ENCODE results near the gene TNFRSF8. TPM values are rescaled to one million over a fixed set of nuclear protein-coding genes. Genes with fewer than 3 reads are reported as not detected.
A peak's percentile ranks its signal among the peaks of the same experiment; 100 is the strongest.

The TNFRSF8 gene
- total RNA-seq, 4 donors from 2014 or later, result 0.18 to 1.2 (median 0.76) TPM; not detected in 1

GRCh38 chr1:12052008-12052573 is 11.0 kb upstream of the TNFRSF8 start:
- no peak for TF ChIP-seq CTCF (IDR thresholded peaks at IDR 0.05)
- no peak for TF ChIP-seq POLR2A (IDR thresholded peaks at IDR 0.05)
- H3K4me3 ChIP-seq, result no peak overlapping the region
- peaks cover 7 to 22% (median 11%) of the 10 kb centered on the region in 3 donors for H3K4me1 ChIP-seq
- 9 to 12% methylated on average over 9 of the region's 9 CpGs for WGBS, 2 donors
- H3K27ac ChIP-seq, result peak overlapping the region in 1 of 4 donors; percentile 11
- no peaks in the 10 kb centered on the region for H3K36me3 ChIP-seq
- DNase-seq, result no peak
- peaks cover 0 to 22% (median 0%) of the 10 kb centered on the region in 4 donors for H3K27me3 ChIP-seq
- intact Hi-C loops (cut with DNase I), result no loop called here
- no peaks in the 10 kb centered on the region for H3K9me3 ChIP-seq

- intact Hi-C loops (cut with DNase I), result no loop called here
- no peak for DNase-seq
- H3K9me3 ChIP-seq, result no peaks in the 10 kb centered on the region
- no peak overlapping the region for H3K27ac ChIP-seq
- WGBS, 2 donors, result 41 to 55% methylated on average over 8 to 9 of the region's 14 CpGs
- peaks cover 0 to 12% (median 0%) of the 10 kb centered on the region in 4 donors for H3K27me3 ChIP-seq
- no peak overlapping the region for H3K4me3 ChIP-seq
- H3K36me3 ChIP-seq, result no peaks in the 10 kb centered on the region
- TF ChIP-seq POLR2A (IDR thresholded peaks at IDR 0.05) (no peak), CTCF (IDR thresholded peaks at IDR 0.05) (peak in 2 of 6 experiments; percentile 13 to 35)
- peaks cover 7 to 22% (median 11%) of the 10 kb centered on the region in 3 donors for H3K4me1 ChIP-seq
Measured at GRCh38 chr1:12052997-12053686, 10.0 kb upstream of the TNFRSF8 start.

- no peak for DNase-seq
- Histone ChIP-seq H3K9me3 (no peaks in the 10 kb centered on the region), H3K4me1 (peaks cover 7 to 22% (median 11%) of the 10 kb centered on the region in 3 donors), H3K27ac (no peak overlapping the region), H3K36me3 (no peaks in the 10 kb centered on the region), H3K4me3 (no peak overlapping the region), H3K27me3 (peaks cover 0 to 6% (median 0%) of the 10 kb centered on the region in 4 donors)
- intact Hi-C loops (cut with DNase I), result no loop called here
- WGBS, 2 donors, result 67 to 74% methylated on average over 5 to 7 of the region's 13 CpGs
- TF ChIP-seq CTCF (IDR thresholded peaks at IDR 0.05), result no peak
- no peak for TF ChIP-seq POLR2A (IDR thresholded peaks at IDR 0.05)
Measured at GRCh38 chr1:12053752-12054548, 9.2 kb upstream of the TNFRSF8 start.

- peaks cover 7 to 22% (median 11%) of the 10 kb centered on the region in 3 donors for H3K4me1 ChIP-seq
- peaks cover 0 to 10% (median 0%) of the 10 kb centered on the region in 4 donors for H3K27me3 ChIP-seq
- no peaks in the 10 kb centered on the region for H3K9me3 ChIP-seq
- TF ChIP-seq POLR2A (IDR thresholded peaks at IDR 0.05), result no peak
- H3K36me3 ChIP-seq, result no peaks in the 10 kb centered on the region
- WGBS, 2 donors, result 87 to 100% methylated on average over 4 of the region's 6 CpGs
- intact Hi-C loops (cut with DNase I), result no loop called here
- no peak overlapping the region for H3K4me3 ChIP-seq
- H3K27ac ChIP-seq, result no peak overlapping the region
- DNase-seq, result no peak
Measured at GRCh38 chr1:12055259-12055658, 7.8 kb upstream of the TNFRSF8 start.

- Histone ChIP-seq H3K4me1 (peaks cover 7 to 22% (median 11%) of the 10 kb centered on the region in 3 donors), H3K27me3 (peaks cover 0 to 18% (median 0%) of the 10 kb centered on the region in 4 donors), H3K27ac (no peak overlapping the region), H3K9me3 (no peaks in the 10 kb centered on the region), H3K36me3 (no peaks in the 10 kb centered on the region), H3K4me3 (no peak overlapping the region)
- TF ChIP-seq CTCF (IDR thresholded peaks at IDR 0.05), result no peak
- no peak for TF ChIP-seq POLR2A (IDR thresholded peaks at IDR 0.05)
- intact Hi-C loops (cut with DNase I), result no loop called here
- DNase-seq, result no peak
- 66 to 75% methylated on average over 14 to 15 of the region's 16 CpGs for WGBS, 2 donors
Measured at GRCh38 chr1:12056331-12056841, 6.7 kb upstream of the TNFRSF8 start.

All from esophagus squamous epithelium (tissue), 5 donors.